H4 (cell line): ENCODE measurements around the gene ANKRD65. TPM values are rescaled to one million over a fixed set of nuclear protein-coding genes. Genes with fewer than 3 reads are reported as not detected.
"Not testable (repeated sequence)": the region's sequence is repeated elsewhere in the genome, so short reads cannot be mapped to it uniquely, and the experiment has no call there.

Experiments used
- DNase-seq: peaks from one replicate; pipeline ENCODE4 v3.0.0-alpha.2; 2015; ENCODE audit warnings: low spot score
- total RNA-seq: library from RNA; depleted of rRNA; stranded (reverse); fragments of >200 nt; shearing (Covaris generic); gene quantifications from 2 replicates; pipeline ENCODE4 v1.2.3, GENCODE V29; 2014

ANKRD65 gene
- total RNA-seq, 1 experiment from 2014 or later: not detected

- DNase-seq: no peak
Measured at GRCh38 chr1:1397839-1398523, 23.1 kb downstream of the ANKRD65 start.

DNA sequence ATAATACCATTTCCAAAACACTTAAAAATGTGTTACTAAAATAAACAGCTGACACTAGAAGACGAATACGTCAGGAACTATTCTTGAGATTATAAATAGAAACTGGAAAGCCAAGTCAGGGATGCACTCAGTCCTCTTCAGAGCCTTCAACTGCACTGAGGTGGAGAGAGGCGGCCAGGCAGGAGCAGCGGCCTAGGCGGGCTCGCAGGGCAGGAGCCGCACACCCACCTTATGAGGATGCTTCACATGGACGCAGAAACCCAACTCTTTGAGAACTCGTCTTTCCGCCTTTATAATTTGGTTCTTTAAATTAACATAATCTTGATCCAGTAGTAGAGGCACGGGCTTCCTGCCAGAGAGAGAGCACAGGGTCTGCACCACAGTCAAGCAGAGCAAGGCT, 25.9 kb downstream of the ANKRD65 start:
- no peak for DNase-seq

DNA sequence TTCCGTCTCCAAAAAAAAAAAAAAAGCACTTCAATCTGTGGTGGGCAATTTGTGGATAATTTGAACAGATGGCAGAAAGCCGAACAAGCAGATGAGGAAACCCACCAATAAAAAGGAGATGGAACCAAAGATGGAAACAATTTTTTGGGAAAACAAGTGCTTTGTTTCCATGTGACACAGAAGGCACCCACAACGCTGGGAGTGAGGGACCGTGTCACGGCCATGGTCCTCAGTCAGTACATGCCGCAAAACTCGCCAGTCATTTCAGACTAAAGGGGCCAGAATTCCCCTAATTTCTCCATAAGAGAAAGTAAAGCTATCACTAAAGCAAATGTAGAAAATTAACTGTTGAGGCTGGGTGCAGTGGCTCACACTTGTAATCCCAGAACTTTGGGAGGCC, 27.0 kb downstream of the ANKRD65 start:
- DNase-seq: no peak

GRCh38 chr1:1393428-1393827, 27.6 kb downstream of the ANKRD65 start:
- no peak for DNase-seq

GRCh38 chr1:1393014-1393413, 28.1 kb downstream of the ANKRD65 start:
- DNase-seq: no peak

DNA sequence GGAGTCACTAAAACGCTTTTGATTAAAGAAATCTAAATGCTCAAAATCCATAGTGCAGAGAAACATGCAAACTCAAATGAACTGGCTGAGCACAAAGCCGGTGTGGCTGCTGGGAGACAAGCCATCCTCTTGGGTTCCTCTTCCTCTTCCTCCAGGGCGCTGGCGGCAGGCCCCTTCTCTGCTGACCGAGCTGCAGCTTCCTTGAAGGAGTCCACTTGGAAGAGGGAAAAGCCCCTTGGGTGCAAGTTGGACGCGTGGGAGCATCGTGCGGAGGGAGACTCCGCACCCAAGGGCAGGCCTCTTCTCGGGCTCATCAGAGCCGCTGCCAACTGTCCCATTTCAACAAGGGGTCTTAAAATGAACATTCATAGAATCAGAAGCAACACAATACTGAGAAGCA, 29.9 kb downstream of the ANKRD65 start:
- no peak for DNase-seq

DNA sequence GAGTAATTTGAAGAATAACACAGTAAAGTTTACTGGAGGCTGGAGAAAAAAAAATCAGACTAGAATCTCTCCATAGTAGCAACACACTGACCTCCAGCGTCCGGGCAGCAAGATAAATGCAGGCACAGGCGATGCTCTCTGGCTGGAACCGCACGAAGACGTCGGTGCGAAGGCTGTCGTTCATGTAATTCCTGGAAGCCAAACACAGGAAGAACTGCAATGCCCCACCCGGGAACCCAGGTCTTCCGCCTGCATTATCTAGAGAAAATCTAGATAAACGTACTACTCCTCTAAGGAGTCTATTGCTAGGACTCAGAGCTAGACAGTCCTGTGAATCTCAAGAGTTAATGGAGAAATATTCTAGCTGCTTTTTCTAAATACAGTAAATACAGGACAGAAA, 30.4 kb downstream of the ANKRD65 start:
- DNase-seq: no peak

DNA sequence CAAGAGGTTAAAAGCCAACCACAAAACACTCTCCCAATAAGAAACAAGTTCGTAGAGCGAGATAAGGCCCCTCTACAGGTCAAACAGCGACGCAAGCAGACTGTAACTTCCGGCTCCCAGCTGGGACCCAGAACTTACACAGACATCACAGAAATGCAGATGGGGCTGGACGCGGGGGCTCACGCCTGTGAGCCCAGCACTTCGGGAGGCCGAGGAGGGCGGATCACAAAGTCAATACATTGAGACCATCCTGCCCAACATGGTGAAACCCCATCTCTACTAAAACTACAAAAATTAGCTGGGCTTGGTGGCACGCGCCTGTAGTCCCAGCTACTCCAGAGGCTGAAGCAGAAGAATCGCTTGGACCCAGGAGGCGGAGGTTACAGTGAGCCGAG, 33.0 kb downstream of the ANKRD65 start:
- no peak for DNase-seq

DNA sequence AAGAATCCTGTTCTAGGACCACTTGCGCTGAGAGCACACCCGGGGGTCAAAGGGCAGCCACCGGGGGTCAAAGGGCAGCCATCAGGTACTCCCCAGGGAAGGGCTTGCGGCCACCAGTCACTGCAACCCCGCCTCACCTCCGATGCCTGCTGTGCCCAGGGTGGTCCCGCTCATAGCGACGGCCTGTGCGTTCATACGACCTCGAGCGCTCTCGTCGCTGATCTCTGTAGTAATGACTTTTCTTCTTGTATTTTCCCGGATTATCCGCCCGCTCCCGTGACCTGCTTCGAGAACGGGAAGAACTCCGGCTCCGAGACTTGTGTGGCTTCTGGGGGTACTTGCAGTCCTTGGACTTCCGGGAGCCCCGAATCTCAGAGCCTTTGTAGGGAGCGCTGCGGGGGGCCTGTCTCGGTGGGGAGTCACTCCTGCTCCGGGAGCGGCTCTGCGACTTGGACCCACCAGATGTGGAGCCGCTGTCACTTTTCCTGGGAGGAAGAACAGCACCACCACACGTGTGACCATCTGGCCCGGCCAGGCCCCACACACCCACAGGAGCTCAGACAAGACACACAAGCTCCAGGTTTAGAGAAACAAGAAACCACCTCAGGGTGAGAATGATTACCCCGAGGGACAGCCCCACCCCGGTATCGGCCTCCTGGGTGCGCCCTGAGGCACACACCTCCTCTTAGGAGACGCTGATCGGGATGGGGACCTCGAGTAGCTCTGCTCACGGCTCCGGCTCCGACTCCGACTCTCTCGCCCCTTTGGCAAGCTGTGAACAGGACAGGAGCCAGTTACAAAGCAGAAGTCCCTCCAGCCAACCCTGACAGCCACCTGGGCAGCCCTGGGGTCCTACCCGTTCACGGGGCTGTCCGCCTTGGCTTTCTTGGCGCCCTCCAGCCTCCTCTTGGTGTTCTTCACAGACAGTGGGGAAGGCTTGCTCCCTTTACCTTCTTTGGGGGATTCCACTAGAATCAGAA, 33.7 kb downstream of the ANKRD65 start:
- DNase-seq: no peak

GRCh38 chr1:1385931-1386330, 35.1 kb downstream of the ANKRD65 start:
- no peak for DNase-seq

GRCh38 chr1:1385339-1385738, 35.7 kb downstream of the ANKRD65 start:
- not testable (repeated sequence) for DNase-seq

DNA sequence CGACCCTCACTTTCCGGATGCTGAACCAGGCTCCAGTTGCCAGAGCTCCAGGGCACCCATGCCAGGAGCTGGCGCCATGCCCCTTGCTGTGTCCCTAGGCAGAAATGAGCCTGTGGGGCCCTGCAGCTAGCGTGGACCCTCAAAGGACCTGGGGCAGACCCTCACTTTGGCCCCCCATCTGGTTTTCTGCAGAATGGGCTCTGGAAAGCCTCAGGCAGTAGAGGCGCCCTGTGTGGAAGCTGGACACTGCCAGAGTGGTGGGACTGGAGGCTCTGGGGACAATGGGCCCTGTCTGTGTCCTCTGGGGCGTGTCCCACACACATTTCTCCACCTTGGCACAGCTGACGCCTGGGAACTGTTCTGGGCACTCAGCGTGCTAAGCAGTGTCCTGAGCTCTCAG, 39.8 kb downstream of the ANKRD65 start:
- DNase-seq: no peak

- no peak for DNase-seq
Measured at GRCh38 chr1:1380860-1381259, 40.2 kb downstream of the ANKRD65 start.

- no peak for DNase-seq
Measured at GRCh38 chr1:1377540-1378205, 43.4 kb downstream of the ANKRD65 start.

- no peak for DNase-seq
Measured at GRCh38 chr1:1376551-1377226, 44.4 kb downstream of the ANKRD65 start.

GRCh38 chr1:1374929-1375662, 46.0 kb downstream of the ANKRD65 start, which contains the start of gene AURKAIP1:
Gene AURKAIP1, minus strand, starts transcription at chr1:1375207. Its CDS starts 451 bp downstream, at chr1:1374756.
- DNase-seq: peak; percentile 100

GRCh38 chr1:1374589-1374928, 46.5 kb downstream of the ANKRD65 start:
- DNase-seq: no peak

GRCh38 chr1:1373815-1374588, 47.1 kb downstream of the ANKRD65 start:
- no peak for DNase-seq

- no peak for DNase-seq
Measured at GRCh38 chr1:1373051-1373814, 47.8 kb downstream of the ANKRD65 start.
